Measurements from ENCODE around the gene HERC6.
A peak's percentile ranks its signal among the peaks of the same experiment; 100 is the strongest.
"Not testable (repeated sequence)": the region's sequence is repeated elsewhere in the genome, so short reads cannot be mapped to it uniquely, and the experiment has no call there.

Gene HERC6

DNA sequence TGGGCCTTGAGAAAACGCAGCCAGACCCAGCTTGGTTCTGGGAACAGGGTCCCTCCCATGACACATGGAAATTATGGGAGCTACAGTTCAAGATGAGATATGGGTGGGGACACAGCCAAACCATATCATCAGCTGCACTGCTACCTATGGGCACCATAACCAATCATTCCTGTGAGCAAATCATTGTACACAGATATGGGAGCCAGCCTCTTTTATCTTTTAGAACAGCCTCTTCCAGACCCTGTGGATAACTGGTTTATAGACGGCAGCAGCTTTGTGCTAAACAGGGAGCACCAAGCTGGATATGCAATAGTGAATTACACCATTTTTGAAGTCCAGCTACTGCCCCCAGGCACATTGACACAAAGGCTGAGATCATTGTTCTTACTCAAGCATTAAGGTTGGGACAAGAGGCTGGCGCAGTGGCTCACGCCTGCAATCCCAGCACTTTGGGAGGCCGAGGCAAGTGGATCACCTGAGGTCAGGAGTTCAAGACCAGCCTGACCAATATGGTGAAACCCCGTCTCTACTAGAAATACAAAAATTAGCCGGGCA, 69.6 kb downstream of the HERC6 start:
- DNase-seq: not testable (repeated sequence)

DNA sequence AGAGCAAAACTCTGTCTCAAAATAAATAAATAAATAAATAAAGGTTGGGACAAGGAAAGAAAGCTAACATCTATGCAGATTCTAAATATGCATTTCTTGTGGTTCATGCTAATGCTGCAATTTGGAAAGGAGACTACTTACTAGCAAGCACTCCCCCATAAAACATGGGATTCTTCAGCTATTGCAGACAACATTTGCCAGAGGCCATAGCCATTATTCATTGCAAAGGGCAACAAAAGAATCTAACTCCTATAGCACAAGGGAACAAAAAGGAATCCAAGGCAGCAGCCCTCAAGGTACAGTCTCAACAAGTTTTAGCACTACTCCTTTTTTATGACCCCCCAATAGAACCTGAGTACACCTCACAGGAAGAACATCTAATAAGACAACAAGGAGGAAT, 70.2 kb downstream of the HERC6 start:
- no peak for DNase-seq

DNA sequence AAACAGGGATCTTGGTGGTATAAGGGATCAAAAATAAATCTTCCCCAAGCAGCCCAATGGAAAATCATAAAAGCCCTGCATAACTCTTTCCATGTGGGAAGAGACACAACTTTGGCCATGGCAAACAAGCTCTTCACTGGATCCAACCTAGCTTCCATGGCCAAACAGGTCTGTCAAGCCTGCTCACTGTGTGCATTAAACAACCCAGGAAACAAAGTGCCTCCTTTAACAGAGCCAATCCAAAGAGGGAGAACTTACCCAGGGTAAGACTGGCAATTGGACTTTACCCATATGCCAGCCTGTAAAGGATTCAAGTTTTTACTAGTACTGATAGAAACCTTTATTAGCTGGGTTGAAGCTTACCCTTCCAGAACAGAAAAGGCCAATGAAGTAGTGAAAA, 70.6 kb downstream of the HERC6 start:
- DNase-seq: no peak

DNA sequence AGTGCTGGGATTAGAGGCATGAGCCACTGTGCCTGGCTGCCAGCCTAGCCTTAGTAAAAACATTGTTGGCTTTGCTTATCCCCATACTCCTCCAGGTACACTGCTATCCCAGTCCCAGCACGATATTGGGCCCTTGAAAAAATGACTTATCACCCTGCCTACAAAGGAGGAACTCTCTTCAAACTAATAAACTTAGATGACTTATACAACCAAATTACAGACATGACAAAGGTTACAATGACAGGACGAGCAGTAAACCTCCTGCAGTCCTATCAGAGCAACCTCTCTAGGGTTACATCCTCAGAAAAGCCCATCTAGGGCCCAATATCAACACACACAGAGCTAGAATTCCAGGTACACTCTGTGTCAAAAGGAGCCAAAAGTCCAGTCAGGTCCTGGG, 72.6 kb downstream of the HERC6 start:
- DNase-seq: no peak

- no peak for DNase-seq
Observed at GRCh38 chr4:88452912-88453311, 74.3 kb downstream of the HERC6 start.

- DNase-seq: peak; percentile 91
Observed at GRCh38 chr4:88456670-88457306, 78.1 kb downstream of the HERC6 start, which contains the start of gene HERC5. Gene HERC5, plus strand, starts transcription at chr4:88457119. Its CDS starts 151 bp downstream, at chr4:88457270.

- peak; percentile 60 for DNase-seq
Observed at GRCh38 chr4:88457307-88458103, 78.9 kb downstream of the HERC6 start.

GRCh38 chr4:88458104-88458740, 79.6 kb downstream of the HERC6 start:
- no peak for DNase-seq

GRCh38 chr4:88465653-88466192, 87.1 kb downstream of the HERC6 start:
- DNase-seq: no peak

DNA sequence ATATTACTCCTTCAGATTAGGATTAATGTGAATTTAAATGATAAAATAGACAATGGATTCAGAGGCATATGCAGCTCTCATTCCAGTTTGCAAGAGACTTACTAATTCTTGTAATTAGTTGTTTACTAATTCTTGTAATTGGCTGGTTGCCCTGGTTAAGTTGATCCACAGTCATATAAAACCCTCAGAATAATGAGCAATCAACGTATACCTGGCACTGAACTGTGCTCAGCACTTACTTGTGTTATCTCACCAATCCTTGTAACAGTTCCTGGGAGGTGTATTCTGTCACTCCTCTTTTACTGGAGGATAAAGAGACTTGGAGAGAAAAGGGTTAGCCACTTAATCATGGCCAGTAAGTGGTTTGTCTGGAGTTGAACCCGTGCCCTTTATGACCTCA, 88.7 kb downstream of the HERC6 start:
- no peak for DNase-seq

- DNase-seq: no peak
Observed at GRCh38 chr4:88477229-88477860, 98.7 kb downstream of the HERC6 start.

DNA sequence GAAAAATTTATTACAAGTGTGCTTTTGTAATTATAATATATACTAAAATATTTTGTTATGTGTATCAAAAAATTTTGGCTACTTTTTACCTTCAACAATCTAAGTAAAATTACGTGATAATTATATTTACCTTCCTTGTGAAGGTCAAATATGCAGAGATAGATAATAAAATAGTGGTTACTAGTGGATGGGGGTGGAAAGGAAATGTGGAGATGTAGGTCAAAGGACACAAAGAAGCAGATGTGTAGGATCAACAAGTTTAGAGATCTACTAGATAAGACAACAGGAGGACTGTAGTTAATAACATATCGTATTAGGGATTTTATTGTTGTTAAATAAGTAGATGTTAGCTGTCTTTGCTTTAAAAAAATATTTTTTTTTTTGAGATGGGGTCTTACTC, 99.6 kb downstream of the HERC6 start:
- DNase-seq: no peak

DNA sequence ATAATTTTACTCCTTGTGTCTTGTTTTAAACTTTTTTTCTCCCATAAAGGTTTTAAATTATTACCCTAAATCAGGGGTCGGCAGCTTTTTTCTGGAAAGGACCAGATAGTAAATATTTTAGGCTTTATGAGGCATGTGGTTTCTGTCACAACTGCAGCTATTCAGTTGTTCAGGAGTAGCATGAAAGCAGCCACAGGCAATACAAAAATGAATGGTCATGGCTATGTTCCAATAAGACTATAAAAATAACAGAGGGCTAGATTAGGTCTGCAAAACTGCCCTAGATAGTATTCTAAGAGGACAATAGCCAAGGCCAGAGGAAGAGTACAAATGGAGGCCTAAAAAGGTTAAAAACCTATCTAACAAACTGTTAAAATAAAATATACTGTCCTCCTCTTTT, 102.9 kb downstream of the HERC6 start:
- DNase-seq: no peak

DNA sequence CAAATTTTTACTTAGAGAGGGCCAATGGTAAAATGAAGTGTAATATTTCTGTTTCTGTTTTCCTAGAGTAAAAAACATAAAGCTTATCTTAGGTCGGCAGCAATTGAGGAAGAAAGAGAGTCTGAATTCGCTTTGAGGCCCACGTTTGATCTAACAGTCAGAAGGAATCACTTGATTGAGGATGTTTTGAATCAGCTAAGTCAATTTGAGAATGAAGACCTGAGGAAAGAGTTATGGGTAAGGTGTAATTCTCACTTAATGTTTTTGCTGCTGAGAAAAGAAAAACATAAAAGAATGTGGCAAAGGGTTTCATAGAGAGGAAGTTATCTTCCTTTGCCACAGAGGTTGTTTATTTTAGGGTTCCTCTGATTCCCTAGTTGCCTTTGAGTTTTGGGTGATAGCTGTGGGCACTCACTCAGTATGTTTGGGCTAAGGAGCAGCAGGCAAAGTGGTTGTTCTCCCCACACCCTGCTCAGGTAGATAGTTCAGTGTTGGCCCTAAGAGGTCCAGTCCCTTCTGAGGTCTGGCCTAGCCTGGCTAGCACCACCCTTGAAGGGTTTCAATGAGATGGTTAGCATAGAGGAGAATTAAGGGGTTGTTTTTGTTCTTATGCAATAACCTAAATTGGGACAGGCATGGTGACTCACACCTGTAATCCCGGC, 110.6 kb downstream of the HERC6 start:
- DNase-seq: no peak
